Measurements from ENCODE around the gene TPPP3.

DNA sequence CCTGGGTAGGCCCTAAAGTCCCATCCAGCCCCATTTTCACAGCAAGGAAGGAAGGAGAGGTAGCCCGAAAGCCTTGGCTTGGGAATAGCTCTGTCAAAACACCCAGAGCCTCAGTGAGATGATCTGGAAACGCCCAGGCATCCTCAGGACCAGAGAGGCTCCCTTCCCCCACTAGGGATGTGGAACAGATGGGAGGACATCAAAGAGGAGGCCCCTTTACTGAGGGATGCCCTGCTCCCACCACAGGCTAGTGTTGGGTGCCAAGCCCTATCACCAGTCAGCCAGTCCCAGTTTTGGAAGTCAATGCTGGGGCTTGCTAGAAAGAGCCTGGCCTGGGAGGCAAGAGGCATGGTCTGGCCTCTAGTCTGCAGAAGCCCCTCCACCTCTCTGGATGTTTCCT, 4.7 kb downstream of the TPPP3 start:
- TF ChIP-seq, protein P1, sequence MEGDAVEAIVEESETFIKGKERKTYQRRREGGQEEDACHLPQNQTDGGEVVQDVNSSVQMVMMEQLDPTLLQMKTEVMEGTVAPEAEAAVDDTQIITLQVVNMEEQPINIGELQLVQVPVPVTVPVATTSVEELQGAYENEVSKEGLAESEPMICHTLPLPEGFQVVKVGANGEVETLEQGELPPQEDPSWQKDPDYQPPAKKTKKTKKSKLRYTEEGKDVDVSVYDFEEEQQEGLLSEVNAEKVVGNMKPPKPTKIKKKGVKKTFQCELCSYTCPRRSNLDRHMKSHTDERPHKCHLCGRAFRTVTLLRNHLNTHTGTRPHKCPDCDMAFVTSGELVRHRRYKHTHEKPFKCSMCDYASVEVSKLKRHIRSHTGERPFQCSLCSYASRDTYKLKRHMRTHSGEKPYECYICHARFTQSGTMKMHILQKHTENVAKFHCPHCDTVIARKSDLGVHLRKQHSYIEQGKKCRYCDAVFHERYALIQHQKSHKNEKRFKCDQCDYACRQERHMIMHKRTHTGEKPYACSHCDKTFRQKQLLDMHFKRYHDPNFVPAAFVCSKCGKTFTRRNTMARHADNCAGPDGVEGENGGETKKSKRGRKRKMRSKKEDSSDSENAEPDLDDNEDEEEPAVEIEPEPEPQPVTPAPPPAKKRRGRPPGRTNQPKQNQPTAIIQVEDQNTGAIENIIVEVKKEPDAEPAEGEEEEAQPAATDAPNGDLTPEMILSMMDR (conservative IDR thresholded peaks at IDR 0.05 in 1 of 2, IDR thresholded peaks at IDR 0.05 in 1 of 2; ENCODE audit: extremely low read depth in 1 of 2, insufficient read depth in 1 of 2, low read depth in 1 of 2, low read length in 2 of 2) = no peak
- TF ChIP-seq EZH2 (IDR thresholded peaks at IDR 0.05; ENCODE audit: borderline replicate concordance, low read length) = no peak
